ENCODE measurements around the gene MYO7A. TPM values are rescaled to one million over a fixed set of nuclear protein-coding genes. Genes with fewer than 3 reads are reported as not detected.

MYO7A gene
- total RNA-seq, 3 donors from 2014 or later (not counting 1 experiment from before 2014, with no cell fraction given) = 0.20 to 1.1 (median 0.68) TPM

DNA sequence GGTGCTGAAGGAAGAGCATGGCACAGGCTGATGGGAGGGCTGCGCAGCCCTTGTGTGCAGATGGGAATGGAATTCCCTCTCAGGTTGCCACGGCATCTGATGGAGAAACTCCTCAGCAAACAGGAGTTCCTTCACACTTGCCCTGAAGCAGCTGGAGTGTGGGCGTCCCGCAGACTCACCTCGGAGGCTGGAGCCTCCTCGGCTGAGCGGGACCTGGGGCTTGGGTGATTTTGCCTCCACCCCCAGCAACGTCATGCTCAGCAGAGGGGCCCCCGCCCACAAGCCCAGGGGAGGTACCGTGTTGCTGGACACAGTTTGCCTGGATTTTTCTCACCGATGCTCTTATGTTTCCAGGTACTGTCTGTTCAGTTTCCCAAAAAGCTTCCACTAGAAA lies 63.4 kb downstream of the MYO7A start:
- Mint-ChIP-seq H3K9me3 (no peaks in the 10 kb centered on the region), H3K4me1 (no peaks in the 10 kb centered on the region), H3K4me3 (no peak overlapping the region), H3K27ac (no peak overlapping the region), H3K36me3 (no peaks in the 10 kb centered on the region), H3K27me3 (ENCODE audit: low read depth in 2 of 2) (no peaks in the 10 kb centered on the region)
- H3K27me3 ChIP-seq (ENCODE audit: control insufficient read depth, insufficient read depth, low read length) = no peaks in the 10 kb centered on the region
- WGBS (ENCODE audit: insufficient coverage) = 89% methylated on average over 11 of the region's 11 CpGs
- TF ChIP-seq, protein P1, sequence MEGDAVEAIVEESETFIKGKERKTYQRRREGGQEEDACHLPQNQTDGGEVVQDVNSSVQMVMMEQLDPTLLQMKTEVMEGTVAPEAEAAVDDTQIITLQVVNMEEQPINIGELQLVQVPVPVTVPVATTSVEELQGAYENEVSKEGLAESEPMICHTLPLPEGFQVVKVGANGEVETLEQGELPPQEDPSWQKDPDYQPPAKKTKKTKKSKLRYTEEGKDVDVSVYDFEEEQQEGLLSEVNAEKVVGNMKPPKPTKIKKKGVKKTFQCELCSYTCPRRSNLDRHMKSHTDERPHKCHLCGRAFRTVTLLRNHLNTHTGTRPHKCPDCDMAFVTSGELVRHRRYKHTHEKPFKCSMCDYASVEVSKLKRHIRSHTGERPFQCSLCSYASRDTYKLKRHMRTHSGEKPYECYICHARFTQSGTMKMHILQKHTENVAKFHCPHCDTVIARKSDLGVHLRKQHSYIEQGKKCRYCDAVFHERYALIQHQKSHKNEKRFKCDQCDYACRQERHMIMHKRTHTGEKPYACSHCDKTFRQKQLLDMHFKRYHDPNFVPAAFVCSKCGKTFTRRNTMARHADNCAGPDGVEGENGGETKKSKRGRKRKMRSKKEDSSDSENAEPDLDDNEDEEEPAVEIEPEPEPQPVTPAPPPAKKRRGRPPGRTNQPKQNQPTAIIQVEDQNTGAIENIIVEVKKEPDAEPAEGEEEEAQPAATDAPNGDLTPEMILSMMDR (IDR thresholded peaks at IDR 0.05) = no peak
- H3K4me3 ChIP-seq (ENCODE audit: low read length) = no peak overlapping the region
- intact Hi-C loops (cut with micrococcal nuclease) = no loop called here
- no peaks in the 10 kb centered on the region for H3K4me1 ChIP-seq (ENCODE audit: control insufficient read depth, insufficient read depth, low read length)
- ATAC-seq (no peak), DNase-seq (no peak)
- H3K36me3 ChIP-seq (ENCODE audit: control insufficient read depth, insufficient read depth, low read length) = no peaks in the 10 kb centered on the region
- no peaks in the 10 kb centered on the region for H3K9me3 ChIP-seq (ENCODE audit: control insufficient read depth, insufficient read depth, low read length)
- no peak overlapping the region for H3K27ac ChIP-seq (ENCODE audit: low read length)

GRCh38 chr11:77191823-77192495 lies 63.9 kb downstream of the MYO7A start:
- ATAC-seq = peak in 1 of 3 donors; percentile 51
- H3K9me3 ChIP-seq (ENCODE audit: control insufficient read depth, insufficient read depth, low read length) = no peaks in the 10 kb centered on the region
- H3K4me1 ChIP-seq (ENCODE audit: control insufficient read depth, insufficient read depth, low read length) = no peaks in the 10 kb centered on the region
- TF ChIP-seq, protein P1 (IDR thresholded peaks at IDR 0.05) = no peak
- intact Hi-C loops (cut with micrococcal nuclease) = no loop called here
- no peaks in the 10 kb centered on the region for H3K9me3 Mint-ChIP-seq
- no peak overlapping the region for H3K4me3 ChIP-seq (ENCODE audit: low read length)
- H3K36me3 ChIP-seq (ENCODE audit: control insufficient read depth, insufficient read depth, low read length) = no peaks in the 10 kb centered on the region
- H3K4me3 Mint-ChIP-seq = no peak overlapping the region
- H3K27me3 ChIP-seq (ENCODE audit: control insufficient read depth, insufficient read depth, low read length) = no peaks in the 10 kb centered on the region
- no peaks in the 10 kb centered on the region for H3K4me1 Mint-ChIP-seq
- no peak overlapping the region for H3K27ac ChIP-seq (ENCODE audit: low read length)
- peak in 1 of 2 donors; percentile 64 for DNase-seq
- WGBS (ENCODE audit: insufficient coverage) = 64% methylated on average over 25 of the region's 27 CpGs
- H3K36me3 Mint-ChIP-seq = no peaks in the 10 kb centered on the region
- H3K27ac Mint-ChIP-seq = no peak overlapping the region
- no peaks in the 10 kb centered on the region for H3K27me3 Mint-ChIP-seq (ENCODE audit: low read depth in 2 of 2)

DNA sequence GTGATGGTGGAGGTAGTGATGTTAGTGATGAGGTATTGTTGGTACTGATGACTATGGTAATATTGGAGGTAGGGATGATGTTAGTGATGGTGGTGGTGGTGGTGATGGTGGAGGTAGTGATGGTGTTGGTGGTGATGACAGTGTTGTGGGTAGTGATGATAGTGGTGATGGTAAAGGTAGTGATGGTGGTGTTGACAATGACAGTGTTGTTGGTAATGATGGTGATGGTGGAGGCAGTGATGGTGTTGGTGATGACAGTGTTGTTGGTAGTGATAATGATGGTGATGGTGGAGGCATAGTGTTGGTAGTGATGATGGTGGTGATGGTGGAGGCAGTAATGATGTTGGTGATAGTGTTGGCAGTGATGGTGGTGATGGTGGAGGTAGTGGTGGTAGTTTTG lies 65.1 kb downstream of the MYO7A start:
- DNase-seq (no peak), ATAC-seq (no peak)
- TF ChIP-seq, protein P1 (IDR thresholded peaks at IDR 0.05) = no peak
- H3K27ac Mint-ChIP-seq = no peak overlapping the region
- no peaks in the 10 kb centered on the region for H3K4me1 Mint-ChIP-seq
- H3K4me1 ChIP-seq (ENCODE audit: control insufficient read depth, insufficient read depth, low read length) = no peaks in the 10 kb centered on the region
- no peaks in the 10 kb centered on the region for H3K9me3 ChIP-seq (ENCODE audit: control insufficient read depth, insufficient read depth, low read length)
- H3K9me3 Mint-ChIP-seq = no peaks in the 10 kb centered on the region
- H3K27me3 Mint-ChIP-seq (ENCODE audit: low read depth in 2 of 2) = no peaks in the 10 kb centered on the region
- no peak overlapping the region for H3K4me3 Mint-ChIP-seq
- intact Hi-C loops (cut with micrococcal nuclease) = no loop called here
- no peak overlapping the region for H3K27ac ChIP-seq (ENCODE audit: low read length)
- H3K36me3 ChIP-seq (ENCODE audit: control insufficient read depth, insufficient read depth, low read length) = no peaks in the 10 kb centered on the region
- no peak overlapping the region for H3K4me3 ChIP-seq (ENCODE audit: low read length)
- H3K36me3 Mint-ChIP-seq = no peaks in the 10 kb centered on the region
- no peaks in the 10 kb centered on the region for H3K27me3 ChIP-seq (ENCODE audit: control insufficient read depth, insufficient read depth, low read length)
